GM12878 (cell line): Measurements from ENCODE around the gene ITGA4. TPM values are rescaled to one million over a fixed set of nuclear protein-coding genes. Genes with fewer than 3 reads are reported as not detected.

Source experiments
- ATAC-seq: fragments of 200-7000 bp; cut with Tn5 transposase; 3 replicates; pipeline ENCODE4 v1.9.1; 2020; ENCODE audit warnings: mild to moderate bottlenecking, moderate library complexity
- BruUV-seq: library from RNA; stranded (reverse); fragments of 400-500 nt; replicated peaks from 2 replicates; lab custom pipeline; 2021; lab: Mats Ljungman, UMichigan
- CTCF ChIA-PET: fragments of 300-600 bp; sonication (Branson Sonifier 250); formaldehyde crosslinking; extraction: SDS; loops from one replicate; lab custom pipeline; 2021; ENCODE audit warnings: inconsistent platforms; lab: Yijun Ruan, JAX
- POLR2A ChIA-PET: fragments of 350-600 bp; formaldehyde crosslinking; extraction: SDS; loops from one replicate; lab custom pipeline; 2021; ENCODE audit warnings: inconsistent platforms; lab: Charles Lee
- RAD21 ChIA-PET: fragments of 300-600 bp; sonication (Branson Sonifier 250); formaldehyde crosslinking; loops from one replicate; lab custom pipeline; 2023; ENCODE audit warnings: antibody characterized with exemption; ENCODE audit not compliant: unreplicated experiment; lab: Charles Lee
- SMC1A ChIA-PET: fragments of 300-600 bp; sonication (Branson Sonifier 250); formaldehyde crosslinking; loops from one replicate; lab custom pipeline; 2023; ENCODE audit not compliant: unreplicated experiment, uncharacterized antibody; lab: Charles Lee
- DNase-seq: peaks from one replicate; pipeline ENCODE4 v3.0.0-alpha.2; 2011; ENCODE audit warnings: low read depth, low spot score
- FAIRE-seq: peaks from 3 replicates; lab custom pipeline; 2011; peaks lifted over from hg19 to GRCh38; lab: Jason Lieb, UNC
- H2AFZ ChIP-seq: 2 replicates; pipeline ENCODE4 v1.6.0; 2011; ENCODE audit warnings: low read depth, low read length, control low read depth; ENCODE audit not compliant: control insufficient read depth
- H3K27ac ChIP-seq: 2 replicates; pipeline ENCODE4 v1.5.1; 2011; ENCODE audit warnings: control low read depth; ENCODE audit not compliant: control insufficient read depth, insufficient read depth
- H3K27me3 ChIP-seq, 2 experiments: replicated peaks in 1 of 2; 2 replicates each; pipeline versions ENCODE4 v1.6.0 to v1.6.1; 2011; ENCODE audit warnings: low read length in 1 of 2; ENCODE audit not compliant: control insufficient read depth in 2 of 2, insufficient read depth in 2 of 2
- H3K36me3 ChIP-seq, 2 experiments: 2 replicates each; pipeline ENCODE4 v1.5.1; 2011; ENCODE audit warnings: low read length in 1 of 2; ENCODE audit not compliant: control insufficient read depth in 2 of 2, insufficient read depth in 2 of 2
- H3K4me1 ChIP-seq: 2 replicates; pipeline ENCODE4 v1.6.1; 2011; ENCODE audit warnings: mild to moderate bottlenecking, low read length, moderate library complexity, mixed read lengths; ENCODE audit not compliant: control insufficient read depth, insufficient read depth
- H3K4me2 ChIP-seq: 2 replicates; pipeline ENCODE4 v1.6.0; 2011; ENCODE audit warnings: control low read depth; ENCODE audit not compliant: control insufficient read depth, insufficient read depth
- H3K4me3 ChIP-seq: fragments of 200-600 bp; sonication (generic); 2 replicates; pipeline ENCODE4 v1.5.1; 2016
- H3K79me2 ChIP-seq: 2 replicates; pipeline ENCODE4 v1.6.0; 2011; ENCODE audit warnings: low read length; ENCODE audit not compliant: control insufficient read depth, insufficient read depth
- H3K9ac ChIP-seq: 2 replicates; pipeline ENCODE4 v1.8.0; 2011; ENCODE audit warnings: low read length, control low read depth, mixed read lengths; ENCODE audit not compliant: control insufficient read depth, insufficient read depth
- H3K9me3 ChIP-seq: replicated peaks from 3 replicates; pipeline ENCODE4 v1.5.1; 2011; ENCODE audit warnings: mild to moderate bottlenecking, low read length; ENCODE audit not compliant: control insufficient read depth, insufficient read depth
- H4K20me1 ChIP-seq: 2 replicates; pipeline ENCODE4 v1.6.0; 2011; ENCODE audit not compliant: control insufficient read depth, insufficient read depth
- BHLHE40 ChIP-seq, 2 experiments: fragments of 450-650 bp in 1 of 2; IDR thresholded peaks; 2 replicates each; pipeline ENCODE4 v1.6.1; 2011 to 2017; ENCODE audit warnings: low read depth in 2 of 2, borderline replicate concordance in 1 of 2, improper control_type of control experiment in 1 of 2, low read length in 1 of 2, mild to moderate bottlenecking in 1 of 2
- BMI1 ChIP-seq: fragments of 450-650 bp; IDR thresholded peaks from 2 replicates; pipeline ENCODE4 v1.6.1; 2016; ENCODE audit warnings: mild to moderate bottlenecking, moderate library complexity, borderline replicate concordance
- NR2F1 ChIP-seq: fragments of 450-650 bp; conservative IDR thresholded peaks from 2 replicates; pipeline ENCODE4 v1.6.1; 2017; ENCODE audit warnings: mild to moderate bottlenecking
- POLR2AphosphoS2 ChIP-seq: IDR thresholded peaks from 2 replicates; pipeline ENCODE4 v1.6.1; 2011; ENCODE audit warnings: low read depth, mild to moderate bottlenecking, low read length, improper control_type of control experiment, moderate library complexity
- PRDM15 ChIP-seq: fragments of 450-650 bp; formaldehyde crosslinking; IDR thresholded peaks from 2 replicates; pipeline ENCODE4 v1.4.0; 2020; ENCODE audit warnings: mild to moderate bottlenecking, moderate library complexity
- RBBP5 ChIP-seq: fragments of 200-600 bp; sonication (generic); conservative IDR thresholded peaks from 2 replicates; pipeline ENCODE4 v1.6.1; 2016
- SIN3A ChIP-seq: IDR thresholded peaks from 2 replicates; pipeline ENCODE4 v1.6.1; 2012; ENCODE audit warnings: low read depth, low read length, improper control_type of control experiment
- ZBTB33 ChIP-seq: fragments of 450-650 bp; IDR thresholded peaks from 2 replicates; pipeline ENCODE4 v1.6.1; 2017; ENCODE audit warnings: mild to moderate bottlenecking
- ZZZ3 ChIP-seq: IDR thresholded peaks from 2 replicates; pipeline ENCODE4 v1.6.1; 2011; ENCODE audit warnings: low read depth; ENCODE audit not compliant: control insufficient read depth, insufficient read length
- WGBS: methylation state at CpG from one replicate; pipeline ENCODE4 v1.1.6; 2016; ENCODE audit warnings: low lambda C conversion rate; ENCODE audit not compliant: insufficient replicate concordance, insufficient coverage; ENCODE audit errors: missing lambda C conversion rate; 5-methylcytosine and 5-hydroxymethylcytosine counted together
- in situ Hi-C: fragments of 300-500 bp; cut with MboI; formaldehyde crosslinking; loops from 9 replicates; pipeline ENCODE4 v1.14.3; 2018; ENCODE audit warnings: mixed read lengths
- intact Hi-C: fragments of 100-400 bp; cut with micrococcal nuclease; formaldehyde crosslinking; loops from one replicate; pipeline ENCODE4 v1.14.2; 2022; ENCODE audit not compliant: unreplicated experiment
- polyA plus RNA-seq, 11 experiments: library from polyadenylated mRNA; depleted of rRNA in 4 of 11; unstranded in 6 of 11; stranded (reverse) in 5 of 11; fragments of >200 nt; fragmentation: Nextera tagmentation in 4 of 11; fragmentation: Illumina TruSeq in 1 of 11; extraction: Ambion mirVana in 4 of 11; extraction: Trizol in 1 of 11; gene quantifications; 1 replicate in 1 of 11; 2 replicates in 10 of 11; pipeline versions ENCODE4 v1.2.1 to v1.2.3, GENCODE V29; 2011 to 2016; ENCODE audit warnings: inconsistent platforms in 2 of 11, missing spikeins in 2 of 11, low read depth in 1 of 11
- total RNA-seq, 4 experiments: library from RNA; depleted of rRNA in 3 of 4; stranded (reverse); fragments of >200 nt in 3 of 4; fragmentation: Illumina TruSeq in 1 of 4; extraction: Trizol in 1 of 4; gene quantifications; 2 replicates each; pipeline versions ENCODE4 v1.2.1 to v1.2.3, GENCODE V29; 2013 to 2021

Gene ITGA4
- total and polyA plus RNA-seq, 10 of the 15 experiments (the other 5 are each of a cell fraction or from before 2014, with no cell fraction given): 12.4 to 87.9 (median 63.5) TPM

- CTCF ChIA-PET: interaction anchor here (1.5 to 1.8 kb wide), 4 partner anchors 9 to 136 kb away, joined by 5 to 8 read pairs (median 6); partner anchors contain the start of gene ITGA4
- POLR2A ChIA-PET: no interaction called here
- no peak overlapping the region for H3K27ac ChIP-seq
- H2AFZ ChIP-seq: no peak overlapping the region
- no TSS peak for BruUV-seq
- FAIRE-seq (no peak), ATAC-seq (no peak), DNase-seq (no peak)
- no peak overlapping the region for H3K9ac ChIP-seq
- no peaks in the 10 kb centered on the region for H3K36me3 ChIP-seq
- intact Hi-C loops (no loop called here), in situ Hi-C loops (no loop called here)
- no peaks in the 10 kb centered on the region for H3K4me1 ChIP-seq
- no peaks in the 10 kb centered on the region for H3K79me2 ChIP-seq
- H3K27me3 ChIP-seq: no peaks in the 10 kb centered on the region
- no peaks in the 10 kb centered on the region for H3K9me3 ChIP-seq
- H3K4me2 ChIP-seq: no peak overlapping the region
- no peaks in the 10 kb centered on the region for H4K20me1 ChIP-seq
- no peak overlapping the region for H3K4me3 ChIP-seq
- 97% methylated on average over 2 of the region's 2 CpGs for WGBS
- SMC1A ChIA-PET: interaction anchor here (0.8 to 4.5 kb wide), 7 partner anchors 9 to 136 kb away, joined by 3 to 37 read pairs (median 3); partner anchors contain the start of gene ITGA4
- RAD21 ChIA-PET: interaction anchor here (1.0 kb wide), 1 partner anchor 129 kb away, joined by 4 read pairs; no protein-coding TSS in a partner anchor
- TF ChIP-seq NR2F1: no peak
These were observed 16.8 kb upstream of the ITGA4 start for GRCh38 chr2:181440344-181440743.

- BruUV-seq: no TSS peak
- CTCF ChIA-PET: interaction anchor here (1.2 to 2.1 kb wide), 2 partner anchors 17 to 26 kb away, joined by 3 to 10 read pairs; partner anchors contain the start of gene ITGA4
- Histone ChIP-seq H3K4me3 (no peak overlapping the region), H3K9me3 (no peaks in the 10 kb centered on the region), H3K27ac (no peak overlapping the region), H3K9ac (no peak overlapping the region), H3K4me2 (no peak overlapping the region), H3K27me3 (no peaks in the 10 kb centered on the region), H3K79me2 (no peaks in the 10 kb centered on the region), H2AFZ (no peak overlapping the region), H4K20me1 (no peaks in the 10 kb centered on the region), H3K4me1 (no peaks in the 10 kb centered on the region), H3K36me3 (no peaks in the 10 kb centered on the region)
- RAD21 ChIA-PET: no interaction called here
- WGBS: 65% methylated on average over 3 of the region's 3 CpGs
- FAIRE-seq: no peak
- in situ Hi-C loops (no loop called here), intact Hi-C loops (no loop called here)
- ATAC-seq: no peak
- POLR2A ChIA-PET: no interaction called here
- DNase-seq: no peak
- SMC1A ChIA-PET: interaction anchor here (0.8 to 4.5 kb wide), 5 partner anchors 14 to 131 kb away, joined by 3 to 37 read pairs (median 4); partner anchors contain the start of gene ITGA4
- TF ChIP-seq ZBTB33 (no peak), PRDM15 (no peak), BHLHE40 (IDR thresholded peaks at IDR 0.05; ENCODE audit: borderline replicate concordance in 1 of 2, low read depth in 2 of 2, low read length in 1 of 2) (no peak), BMI1 (no peak), POLR2AphosphoS2 (no peak), RBBP5 (no peak), ZZZ3 (no peak), SIN3A (no peak)
These were observed 16.3 kb upstream of the ITGA4 start for GRCh38 chr2:181440919-181441318.
